Endothelial cell of umbilical vein (primary cell): ENCODE results near the gene SIM2. TPM values are rescaled to one million over a fixed set of nuclear protein-coding genes. Genes with fewer than 3 reads are reported as not detected.

Source experiments
- BruUV-seq: library from RNA; stranded (reverse); fragments of 400-500 nt; replicated peaks from 2 replicates; lab custom pipeline; 2021; lab: Mats Ljungman, UMichigan
- CTCF ChIA-PET: fragments of 300-600, 350-600 bp; sonication (Branson Sonifier 250); formaldehyde crosslinking; loops from one replicate; lab custom pipeline; 2021; ENCODE audit warnings: antibody characterized with exemption, inconsistent platforms; lab: Charles Lee
- POLR2A ChIA-PET: fragments of 300-600, 350-600 bp; sonication (Branson Sonifier 250); formaldehyde crosslinking; loops from one replicate; lab custom pipeline; 2021; ENCODE audit warnings: antibody characterized with exemption, inconsistent platforms; lab: Charles Lee
- DNase-seq: peaks from one replicate; pipeline ENCODE4 v3.0.0-alpha.2; 2011; ENCODE audit warnings: low read depth, low spot score
- FAIRE-seq: peaks from 2 replicates; lab custom pipeline; 2011; peaks lifted over from hg19 to GRCh38; lab: Jason Lieb, UNC
- H2AFZ ChIP-seq: 2 replicates; pipeline ENCODE4 v1.6.0; 2012; ENCODE audit warnings: low read depth, low read length, control low read depth, inconsistent platforms
- H3K27ac ChIP-seq: 2 replicates; pipeline ENCODE4 v1.5.1; 2011; ENCODE audit warnings: low read depth, mild to moderate bottlenecking, control low read depth, low read length, moderate library complexity; ENCODE audit not compliant: insufficient read depth
- H3K27me3 ChIP-seq, 2 experiments: 2 replicates each; pipeline versions ENCODE4 v1.6.0 to v1.6.1; 2011; ENCODE audit warnings: low read length in 2 of 2, mixed read lengths in 1 of 2; ENCODE audit not compliant: control insufficient read depth in 2 of 2, insufficient read depth in 2 of 2
- H3K36me3 ChIP-seq, 2 experiments: 2 replicates in 1 of 2; 3 replicates in 1 of 2; pipeline ENCODE4 v1.5.1; 2011; ENCODE audit warnings: low read length in 2 of 2, mild to moderate bottlenecking in 1 of 2, moderate library complexity in 1 of 2; ENCODE audit not compliant: control insufficient read depth in 2 of 2, insufficient read depth in 2 of 2; ENCODE audit errors: extremely low read depth in 1 of 2
- H3K4me1 ChIP-seq: 3 replicates; pipeline ENCODE4 v1.5.1; 2011; ENCODE audit warnings: mild to moderate bottlenecking, low read length; ENCODE audit not compliant: control insufficient read depth, insufficient read depth; ENCODE audit errors: extremely low read depth
- H3K4me2 ChIP-seq: 2 replicates; pipeline ENCODE4 v1.6.1; 2011; ENCODE audit warnings: low read length, control low read depth, mixed read lengths; ENCODE audit not compliant: insufficient read depth
- H3K4me3 ChIP-seq, 3 experiments: fragments of 200-600 bp in 1 of 3; sonication (generic), shearing (Covaris generic) in 1 of 3; replicated peaks in 1 of 3; 2 replicates each; pipeline ENCODE4 v1.5.1; 2011 to 2016; ENCODE audit warnings: control low read depth in 3 of 3, low read length in 3 of 3, mild to moderate bottlenecking in 2 of 3, inconsistent platforms in 1 of 3, low read depth in 1 of 3, moderate library complexity in 1 of 3; ENCODE audit not compliant: insufficient read depth in 1 of 3
- H3K79me2 ChIP-seq: 2 replicates; pipeline ENCODE4 v1.6.0; 2012; ENCODE audit warnings: low read length, inconsistent platforms; ENCODE audit not compliant: control insufficient read depth, insufficient read depth
- H3K9ac ChIP-seq: replicated peaks from 2 replicates; pipeline ENCODE3; 2011; ENCODE audit warnings: low read length, control low read depth; ENCODE audit not compliant: insufficient read depth; ENCODE audit errors: extremely low read depth
- H3K9me1 ChIP-seq: replicated peaks from 3 replicates; pipeline ENCODE4 v1.6.0; 2011; ENCODE audit warnings: mild to moderate bottlenecking, low read length; ENCODE audit not compliant: control insufficient read depth, insufficient read depth; ENCODE audit errors: extremely low read depth
- H3K9me3 ChIP-seq: replicated peaks from 2 replicates; pipeline ENCODE4 v1.5.1; 2012; ENCODE audit warnings: low read length, inconsistent platforms; ENCODE audit not compliant: control insufficient read depth, insufficient read depth
- H4K20me1 ChIP-seq: replicated peaks from 2 replicates; pipeline ENCODE3; 2011; ENCODE audit warnings: mild to moderate bottlenecking, low read length; ENCODE audit not compliant: control insufficient read depth, insufficient read depth; ENCODE audit errors: extremely low read depth
- EZH2 ChIP-seq: IDR thresholded peaks from 2 replicates; pipeline ENCODE4 v1.6.1; 2012; ENCODE audit warnings: borderline replicate concordance, low read depth, mild to moderate bottlenecking, moderate library complexity, low read length, inconsistent platforms; ENCODE audit not compliant: severe bottlenecking
- FOS ChIP-seq: IDR thresholded peaks from 2 replicates; pipeline ENCODE4 v1.6.1; 2011; ENCODE audit warnings: mild to moderate bottlenecking, low read length, moderate library complexity, borderline replicate concordance; ENCODE audit not compliant: insufficient read depth
- GATA2 ChIP-seq: IDR thresholded peaks from 2 replicates; pipeline ENCODE4 v1.7.0; 2011; ENCODE audit warnings: low read depth, mild to moderate bottlenecking, moderate library complexity, mixed read lengths, low read length; ENCODE audit not compliant: insufficient read length, insufficient read depth
- JUN ChIP-seq: IDR thresholded peaks from 2 replicates; pipeline ENCODE4 v1.6.1; 2011; ENCODE audit warnings: borderline replicate concordance, low read depth; ENCODE audit not compliant: insufficient read length, insufficient read depth
- MAX ChIP-seq: IDR thresholded peaks from 2 replicates; pipeline ENCODE4 v1.6.1; 2011; ENCODE audit not compliant: insufficient read depth, insufficient read length
- MYC ChIP-seq: IDR thresholded peaks from one replicate; pipeline ENCODE4 v1.6.1; 2011; ENCODE audit warnings: mild to moderate bottlenecking, low read depth, low read length
- POLR2A ChIP-seq: IDR thresholded peaks from 2 replicates; pipeline ENCODE4 v1.6.1; 2012; ENCODE audit warnings: low read depth, mild to moderate bottlenecking, control low read depth, low read length
- POLR2AphosphoS5 ChIP-seq: IDR thresholded peaks from 2 replicates; pipeline ENCODE4 v1.6.1; 2012; ENCODE audit warnings: low read depth, mild to moderate bottlenecking, control low read depth, low read length, moderate library complexity; ENCODE audit not compliant: insufficient read depth
- dilution Hi-C: fragments of 300-500 bp; cut with MboI; formaldehyde crosslinking; loops from one replicate; pipeline ENCODE4 v1.15.0; 2019; ENCODE audit warnings: low sequenced_read_pairs; ENCODE audit not compliant: extremely low pct_ligation_motif_present
- intact Hi-C: fragments of 100-400 bp; cut with micrococcal nuclease; formaldehyde crosslinking; loops from one replicate; pipeline ENCODE4 v1.10.0; 2022
- polyA plus RNA-seq, 4 experiments: library from polyadenylated mRNA; depleted of rRNA in 3 of 4; stranded (reverse) in 3 of 4; unstranded in 1 of 4; fragments of >200 nt; gene quantifications; 2 replicates each; pipeline versions ENCODE4 v1.2.1 to v1.2.3, GENCODE V29; 2011 to 2012; ENCODE audit warnings: missing spikeins in 1 of 4
- total RNA-seq: library from RNA; stranded (reverse); gene quantifications from 2 replicates; pipeline ENCODE4 v1.2.3, GENCODE V29; 2021
- TF ChIP-seq, protein P1 (sequence below), 2 donors: IDR thresholded peaks; 1 replicate in 1 of 2; 2 replicates in 1 of 2; pipeline ENCODE4 v1.5.1; 2011; ENCODE audit warnings: low read length in 2 of 2, mild to moderate bottlenecking in 2 of 2, moderate library complexity in 2 of 2, control low read depth in 1 of 2, inconsistent platforms in 1 of 2, low read depth in 1 of 2; ENCODE audit not compliant: insufficient read depth in 1 of 2; ENCODE audit errors: extremely low read depth in 1 of 2

The SIM2 gene
- total and polyA plus RNA-seq, 2 donors (not counting 3 experiments of a cell fraction or from before 2014, with no cell fraction given) = not detected

DNA sequence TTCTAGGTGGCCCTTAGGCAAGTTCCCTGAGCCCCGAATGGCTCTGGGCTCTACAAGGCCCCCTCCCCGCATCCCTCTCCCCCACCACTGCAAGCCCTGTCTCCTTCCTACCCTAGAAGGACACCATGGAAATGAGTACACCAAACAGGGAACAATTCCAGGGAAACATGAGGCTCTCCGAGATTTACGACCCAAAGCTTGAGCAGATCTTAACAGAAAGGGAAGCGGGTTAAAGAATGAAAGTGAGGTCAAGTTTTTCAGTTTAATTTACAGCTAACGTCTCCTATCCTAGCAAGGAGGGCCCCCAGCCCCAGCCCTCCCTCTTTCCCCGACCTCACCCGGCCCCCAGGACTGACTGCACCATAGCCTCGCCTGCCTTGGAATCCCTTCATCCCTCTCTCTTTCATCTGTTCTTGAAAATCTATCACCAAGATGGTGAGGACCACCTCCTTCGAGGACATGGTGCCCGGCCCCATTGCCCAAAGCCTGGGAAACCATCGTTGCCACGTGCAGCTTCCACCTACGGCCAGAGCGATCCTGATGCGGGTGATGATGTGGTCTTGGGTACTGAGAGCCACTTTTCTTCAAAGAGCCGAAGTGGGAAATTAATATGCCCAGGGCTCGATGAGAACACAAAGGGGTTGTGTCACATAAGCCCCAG lies 30.5 kb downstream of the SIM2 start:
- DNase-seq (no peak), FAIRE-seq (no peak)
- no peaks in the 10 kb centered on the region for H3K4me1 ChIP-seq
- intact Hi-C loops (no loop called here), dilution Hi-C loops (no loop called here)
- POLR2A ChIA-PET = no interaction called here
- no peak overlapping the region for H2AFZ ChIP-seq
- no TSS peak for BruUV-seq
- H3K4me3 ChIP-seq = no peak overlapping the region
- H3K27ac ChIP-seq = no peak overlapping the region
- H3K9me3 ChIP-seq = no peaks in the 10 kb centered on the region
- no peaks in the 10 kb centered on the region for H3K36me3 ChIP-seq
- CTCF ChIA-PET = interaction anchor here (1.1 kb wide), 1 partner anchor 99 kb away, joined by 3 read pairs; no protein-coding TSS in a partner anchor
- H3K9me1 ChIP-seq = no peaks in the 10 kb centered on the region
- H3K79me2 ChIP-seq = no peaks in the 10 kb centered on the region
- no peaks in the 10 kb centered on the region for H4K20me1 ChIP-seq
- H3K4me2 ChIP-seq = no peak overlapping the region
- H3K9ac ChIP-seq = no peak overlapping the region
- TF ChIP-seq, protein P1, sequence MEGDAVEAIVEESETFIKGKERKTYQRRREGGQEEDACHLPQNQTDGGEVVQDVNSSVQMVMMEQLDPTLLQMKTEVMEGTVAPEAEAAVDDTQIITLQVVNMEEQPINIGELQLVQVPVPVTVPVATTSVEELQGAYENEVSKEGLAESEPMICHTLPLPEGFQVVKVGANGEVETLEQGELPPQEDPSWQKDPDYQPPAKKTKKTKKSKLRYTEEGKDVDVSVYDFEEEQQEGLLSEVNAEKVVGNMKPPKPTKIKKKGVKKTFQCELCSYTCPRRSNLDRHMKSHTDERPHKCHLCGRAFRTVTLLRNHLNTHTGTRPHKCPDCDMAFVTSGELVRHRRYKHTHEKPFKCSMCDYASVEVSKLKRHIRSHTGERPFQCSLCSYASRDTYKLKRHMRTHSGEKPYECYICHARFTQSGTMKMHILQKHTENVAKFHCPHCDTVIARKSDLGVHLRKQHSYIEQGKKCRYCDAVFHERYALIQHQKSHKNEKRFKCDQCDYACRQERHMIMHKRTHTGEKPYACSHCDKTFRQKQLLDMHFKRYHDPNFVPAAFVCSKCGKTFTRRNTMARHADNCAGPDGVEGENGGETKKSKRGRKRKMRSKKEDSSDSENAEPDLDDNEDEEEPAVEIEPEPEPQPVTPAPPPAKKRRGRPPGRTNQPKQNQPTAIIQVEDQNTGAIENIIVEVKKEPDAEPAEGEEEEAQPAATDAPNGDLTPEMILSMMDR (IDR thresholded peaks at IDR 0.05; ENCODE audit: extremely low read depth in 1 of 2, insufficient read depth in 1 of 2, low read depth in 1 of 2, low read length in 2 of 2) = no peak
- TF ChIP-seq MYC = no peak
- TF ChIP-seq POLR2A = no peak
- no peak for TF ChIP-seq GATA2
- TF ChIP-seq JUN = no peak
- no peak for TF ChIP-seq EZH2
- TF ChIP-seq MAX = no peak
- TF ChIP-seq POLR2AphosphoS5 = no peak
- TF ChIP-seq FOS = no peak
- peaks cover 14 to 23% of the 10 kb centered on the region in 2 experiments for H3K27me3 ChIP-seq
